ENCODE measurements around the gene CCNB1IP1.

- peak in 2 of 6 experiments; percentile 11 to 16 for TF ChIP-seq CTCF (IDR thresholded peaks at IDR 0.05)
- TF ChIP-seq POLR2A (IDR thresholded peaks at IDR 0.05): no peak
Observed at GRCh38 chr14:20350860-20351259, 17.8 kb upstream of the CCNB1IP1 start.

Measured in Peyer's patch (tissue), 4 donors.